GM12878 (cell line): ENCODE measurements around the gene CELF2. TPM values are rescaled to one million over a fixed set of nuclear protein-coding genes. Genes with fewer than 3 reads are reported as not detected.

Experiments used
- ATAC-seq: fragments of 200-7000 bp; cut with Tn5 transposase; 3 replicates; pipeline ENCODE4 v1.9.1; 2020; ENCODE audit warnings: mild to moderate bottlenecking, moderate library complexity
- BruUV-seq: library from RNA; stranded (reverse); fragments of 400-500 nt; replicated peaks from 2 replicates; lab custom pipeline; 2021; lab: Mats Ljungman, UMichigan
- CTCF ChIA-PET: fragments of 300-600 bp; sonication (Branson Sonifier 250); formaldehyde crosslinking; extraction: SDS; loops from one replicate; lab custom pipeline; 2021; ENCODE audit warnings: inconsistent platforms; lab: Yijun Ruan, JAX
- POLR2A ChIA-PET: fragments of 350-600 bp; formaldehyde crosslinking; extraction: SDS; loops from one replicate; lab custom pipeline; 2021; ENCODE audit warnings: inconsistent platforms; lab: Charles Lee
- RAD21 ChIA-PET: fragments of 300-600 bp; sonication (Branson Sonifier 250); formaldehyde crosslinking; loops from one replicate; lab custom pipeline; 2023; ENCODE audit warnings: antibody characterized with exemption; ENCODE audit not compliant: unreplicated experiment; lab: Charles Lee
- SMC1A ChIA-PET: fragments of 300-600 bp; sonication (Branson Sonifier 250); formaldehyde crosslinking; loops from one replicate; lab custom pipeline; 2023; ENCODE audit not compliant: unreplicated experiment, uncharacterized antibody; lab: Charles Lee
- DNase-seq: peaks from one replicate; pipeline ENCODE4 v3.0.0-alpha.2; 2011; ENCODE audit warnings: low read depth, low spot score
- FAIRE-seq: peaks from 3 replicates; lab custom pipeline; 2011; peaks lifted over from hg19 to GRCh38; lab: Jason Lieb, UNC
- H2AFZ ChIP-seq: 2 replicates; pipeline ENCODE4 v1.6.0; 2011; ENCODE audit warnings: low read depth, low read length, control low read depth; ENCODE audit not compliant: control insufficient read depth
- H3K27ac ChIP-seq: 2 replicates; pipeline ENCODE4 v1.5.1; 2011; ENCODE audit warnings: control low read depth; ENCODE audit not compliant: control insufficient read depth, insufficient read depth
- H3K27me3 ChIP-seq, 2 experiments: replicated peaks in 1 of 2; 2 replicates each; pipeline versions ENCODE4 v1.6.0 to v1.6.1; 2011; ENCODE audit warnings: low read length in 1 of 2; ENCODE audit not compliant: control insufficient read depth in 2 of 2, insufficient read depth in 2 of 2
- H3K36me3 ChIP-seq, 2 experiments: 2 replicates each; pipeline ENCODE4 v1.5.1; 2011; ENCODE audit warnings: low read length in 1 of 2; ENCODE audit not compliant: control insufficient read depth in 2 of 2, insufficient read depth in 2 of 2
- H3K4me1 ChIP-seq: 2 replicates; pipeline ENCODE4 v1.6.1; 2011; ENCODE audit warnings: mild to moderate bottlenecking, low read length, moderate library complexity, mixed read lengths; ENCODE audit not compliant: control insufficient read depth, insufficient read depth
- H3K4me2 ChIP-seq: 2 replicates; pipeline ENCODE4 v1.6.0; 2011; ENCODE audit warnings: control low read depth; ENCODE audit not compliant: control insufficient read depth, insufficient read depth
- H3K4me3 ChIP-seq: fragments of 200-600 bp; sonication (generic); 2 replicates; pipeline ENCODE4 v1.5.1; 2016
- H3K79me2 ChIP-seq: 2 replicates; pipeline ENCODE4 v1.6.0; 2011; ENCODE audit warnings: low read length; ENCODE audit not compliant: control insufficient read depth, insufficient read depth
- H3K9ac ChIP-seq: 2 replicates; pipeline ENCODE4 v1.8.0; 2011; ENCODE audit warnings: low read length, control low read depth, mixed read lengths; ENCODE audit not compliant: control insufficient read depth, insufficient read depth
- H3K9me3 ChIP-seq: replicated peaks from 3 replicates; pipeline ENCODE4 v1.5.1; 2011; ENCODE audit warnings: mild to moderate bottlenecking, low read length; ENCODE audit not compliant: control insufficient read depth, insufficient read depth
- H4K20me1 ChIP-seq: 2 replicates; pipeline ENCODE4 v1.6.0; 2011; ENCODE audit not compliant: control insufficient read depth, insufficient read depth
- CREB1 ChIP-seq: IDR thresholded peaks from 2 replicates; pipeline ENCODE4 v1.6.1; 2012; ENCODE audit warnings: low read depth, mild to moderate bottlenecking, inconsistent platforms
- EP300 ChIP-seq, 2 experiments: fragments of 150-350 bp in 1 of 2; IDR thresholded peaks; 2 replicates each; pipeline ENCODE4 v1.6.1; 2011 to 2012; ENCODE audit warnings: low read depth in 2 of 2, low read length in 2 of 2, borderline replicate concordance in 1 of 2, improper control_type of control experiment in 1 of 2, inconsistent platforms in 1 of 2; ENCODE audit not compliant: control insufficient read depth in 1 of 2
- IKZF1 ChIP-seq: fragments of 450-650 bp; conservative IDR thresholded peaks from 2 replicates; pipeline ENCODE4 v1.6.1; 2017; ENCODE audit warnings: antibody characterized with exemption, mild to moderate bottlenecking
- SREBF2 ChIP-seq: IDR thresholded peaks from 2 replicates; pipeline ENCODE4 v1.6.1; 2012; ENCODE audit warnings: mild to moderate bottlenecking, low read length
- WGBS: methylation state at CpG from one replicate; pipeline ENCODE4 v1.1.6; 2016; ENCODE audit warnings: low lambda C conversion rate; ENCODE audit not compliant: insufficient replicate concordance, insufficient coverage; ENCODE audit errors: missing lambda C conversion rate; 5-methylcytosine and 5-hydroxymethylcytosine counted together
- in situ Hi-C: fragments of 300-500 bp; cut with MboI; formaldehyde crosslinking; loops from 9 replicates; pipeline ENCODE4 v1.14.3; 2018; ENCODE audit warnings: mixed read lengths
- intact Hi-C: fragments of 100-400 bp; cut with micrococcal nuclease; formaldehyde crosslinking; loops from one replicate; pipeline ENCODE4 v1.14.2; 2022; ENCODE audit not compliant: unreplicated experiment
- polyA plus RNA-seq, 11 experiments: library from polyadenylated mRNA; depleted of rRNA in 4 of 11; unstranded in 6 of 11; stranded (reverse) in 5 of 11; fragments of >200 nt; fragmentation: Nextera tagmentation in 4 of 11; fragmentation: Illumina TruSeq in 1 of 11; extraction: Ambion mirVana in 4 of 11; extraction: Trizol in 1 of 11; gene quantifications; 1 replicate in 1 of 11; 2 replicates in 10 of 11; pipeline versions ENCODE4 v1.2.1 to v1.2.3, GENCODE V29; 2011 to 2016; ENCODE audit warnings: inconsistent platforms in 2 of 11, missing spikeins in 2 of 11, low read depth in 1 of 11
- total RNA-seq, 4 experiments: library from RNA; depleted of rRNA in 3 of 4; stranded (reverse); fragments of >200 nt in 3 of 4; fragmentation: Illumina TruSeq in 1 of 4; extraction: Trizol in 1 of 4; gene quantifications; 2 replicates each; pipeline versions ENCODE4 v1.2.1 to v1.2.3, GENCODE V29; 2013 to 2021
- TF ChIP-seq, protein P1 (sequence below): IDR thresholded peaks from 2 replicates; pipeline ENCODE4 v1.6.1; 2012; ENCODE audit warnings: low read length, inconsistent platforms
- TF ChIP-seq, protein P2 (sequence below): fragments of 150-350 bp; IDR thresholded peaks from 2 replicates; pipeline ENCODE4 v1.6.1; 2014; ENCODE audit warnings: mild to moderate bottlenecking, low read depth, low read length

Gene CELF2
- total and polyA plus RNA-seq, 10 of the 15 experiments (the other 5 are each of a cell fraction or from before 2014, with no cell fraction given), result 20.8 to 129 (median 86.3) TPM

DNA sequence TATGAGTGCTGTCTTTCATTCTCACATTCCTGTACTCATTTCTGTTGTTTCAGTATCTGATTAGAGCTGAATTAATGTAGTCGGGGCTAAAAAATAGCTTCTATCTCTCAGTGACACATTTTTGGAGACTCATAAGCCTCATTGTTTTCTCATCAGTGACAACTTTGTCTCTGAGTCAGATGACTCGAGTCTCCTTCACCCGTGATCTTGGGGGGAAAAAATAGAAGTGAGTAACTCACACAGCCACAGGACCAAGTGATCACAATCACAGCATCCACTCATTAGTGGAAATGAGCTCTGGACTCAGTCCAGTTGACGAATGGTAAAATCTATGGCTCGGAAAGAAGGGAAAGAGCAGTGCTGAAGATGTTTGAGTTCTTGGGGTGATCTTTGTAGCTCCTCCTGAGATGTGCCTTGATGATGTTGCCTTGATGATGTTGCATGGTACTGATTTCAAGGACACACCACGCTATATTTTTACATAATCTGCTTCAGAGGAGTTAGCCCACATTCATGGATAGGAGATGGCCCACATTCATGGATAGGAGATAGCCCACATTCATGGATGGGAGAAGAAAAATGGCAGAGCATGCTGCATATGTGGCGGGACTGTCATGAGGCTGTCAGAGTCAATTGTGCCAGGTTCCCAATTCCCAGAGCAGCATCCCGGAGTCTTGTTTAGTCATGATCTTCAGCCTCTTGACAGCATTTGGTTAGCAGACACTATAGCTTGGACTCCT lies 214.7 kb downstream of the CELF2 start (continued):
- TF ChIP-seq SREBF2, result no peak
- 0 out of 2 replicates have a peak, but pooled peaks have one; percentile 36 for TF ChIP-seq CREB1
- TF ChIP-seq, protein P1, sequence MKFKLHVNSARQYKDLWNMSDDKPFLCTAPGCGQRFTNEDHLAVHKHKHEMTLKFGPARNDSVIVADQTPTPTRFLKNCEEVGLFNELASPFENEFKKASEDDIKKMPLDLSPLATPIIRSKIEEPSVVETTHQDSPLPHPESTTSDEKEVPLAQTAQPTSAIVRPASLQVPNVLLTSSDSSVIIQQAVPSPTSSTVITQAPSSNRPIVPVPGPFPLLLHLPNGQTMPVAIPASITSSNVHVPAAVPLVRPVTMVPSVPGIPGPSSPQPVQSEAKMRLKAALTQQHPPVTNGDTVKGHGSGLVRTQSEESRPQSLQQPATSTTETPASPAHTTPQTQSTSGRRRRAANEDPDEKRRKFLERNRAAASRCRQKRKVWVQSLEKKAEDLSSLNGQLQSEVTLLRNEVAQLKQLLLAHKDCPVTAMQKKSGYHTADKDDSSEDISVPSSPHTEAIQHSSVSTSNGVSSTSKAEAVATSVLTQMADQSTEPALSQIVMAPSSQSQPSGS, result peak; percentile 50; the same call in 1 of the 2 replicates
- TF ChIP-seq EP300 (IDR thresholded peaks at IDR 0.05; ENCODE audit: borderline replicate concordance in 1 of 2, control insufficient read depth in 1 of 2, low read depth in 2 of 2, low read length in 2 of 2), result peak; percentile 27 to 33; a peak in 1 of 4 replicates
- TF ChIP-seq, all 136 proteins: peak for 12

DNA sequence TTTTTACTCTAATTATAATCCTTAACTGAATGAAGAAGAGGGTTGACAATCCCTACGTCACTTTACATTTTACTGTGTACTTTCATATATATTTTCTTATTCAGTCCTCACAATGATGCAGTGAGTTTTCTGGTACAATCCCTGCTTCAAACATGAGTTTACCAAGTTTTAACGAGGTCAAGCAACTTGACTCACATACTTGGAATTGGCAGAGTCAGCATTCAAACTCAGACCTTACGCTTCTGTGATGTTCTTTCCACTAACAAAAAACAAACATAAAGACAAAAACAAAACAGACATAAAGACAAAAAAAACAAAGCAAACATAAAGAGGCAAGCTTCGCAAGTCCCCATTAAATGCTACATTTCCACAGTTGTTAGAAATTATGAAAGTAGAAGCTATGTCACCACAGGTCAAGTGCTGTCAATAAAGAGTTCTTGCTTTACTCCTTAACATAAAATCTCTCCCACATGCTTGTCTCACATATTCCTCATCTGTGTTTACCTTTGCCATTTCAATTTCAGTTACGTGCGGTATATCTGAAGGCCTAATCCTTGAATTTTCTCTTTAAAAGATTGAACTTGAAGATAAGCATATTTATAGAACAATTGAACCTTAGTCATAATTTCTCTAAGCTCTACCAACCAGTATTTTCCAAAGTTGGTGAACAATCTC lies 217.3 kb downstream of the CELF2 start:
- POLR2A ChIA-PET, result interaction anchor here (0.5 to 5.3 kb wide), 10 partner anchors 8 to 286 kb away, joined by 3 to 33 read pairs (median 4); no protein-coding TSS in a partner anchor
- TF ChIP-seq, protein P1, result peak; percentile 25; the same call in 1 of the 2 replicates
- TF ChIP-seq IKZF1, result no peak
- TF ChIP-seq, protein P2, sequence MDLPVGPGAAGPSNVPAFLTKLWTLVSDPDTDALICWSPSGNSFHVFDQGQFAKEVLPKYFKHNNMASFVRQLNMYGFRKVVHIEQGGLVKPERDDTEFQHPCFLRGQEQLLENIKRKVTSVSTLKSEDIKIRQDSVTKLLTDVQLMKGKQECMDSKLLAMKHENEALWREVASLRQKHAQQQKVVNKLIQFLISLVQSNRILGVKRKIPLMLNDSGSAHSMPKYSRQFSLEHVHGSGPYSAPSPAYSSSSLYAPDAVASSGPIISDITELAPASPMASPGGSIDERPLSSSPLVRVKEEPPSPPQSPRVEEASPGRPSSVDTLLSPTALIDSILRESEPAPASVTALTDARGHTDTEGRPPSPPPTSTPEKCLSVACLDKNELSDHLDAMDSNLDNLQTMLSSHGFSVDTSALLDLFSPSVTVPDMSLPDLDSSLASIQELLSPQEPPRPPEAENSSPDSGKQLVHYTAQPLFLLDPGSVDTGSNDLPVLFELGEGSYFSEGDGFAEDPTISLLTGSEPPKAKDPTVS, result no peak
- 0 out of 2 replicates have a peak overlapping the region, but pooled peaks have one; percentile 57 for H3K4me2 ChIP-seq
- CTCF ChIA-PET, result interaction anchor here (0.9 to 4.4 kb wide), 7 partner anchors 8 to 910 kb away, joined by 3 to 27 read pairs (median 6); no protein-coding TSS in a partner anchor
- no peak for DNase-seq
- intact Hi-C loops (no loop called here), in situ Hi-C loops (no loop called here)
- no peak for FAIRE-seq
- H4K20me1 ChIP-seq, result 0 out of 2 replicates have a peak, but pooled peaks cover 2% of the 10 kb centered on the region
- no peak for ATAC-seq
- H3K4me1 ChIP-seq, result peaks cover 69% of the 10 kb centered on the region
- H3K27me3 ChIP-seq, result no peaks in the 10 kb centered on the region
- peaks cover 86% of the 10 kb centered on the region for H3K79me2 ChIP-seq
- SMC1A ChIA-PET, result interaction anchor here (0.7 to 15.6 kb wide), 13 partner anchors 8 to 90 kb away, joined by 3 to 417 read pairs (median 8); no protein-coding TSS in a partner anchor
- no TSS peak for BruUV-seq
- H3K36me3 ChIP-seq, result peaks cover 8 to 19% of the 10 kb centered on the region in 2 experiments
- no peak overlapping the region for H3K9ac ChIP-seq
- 68% methylated on average over 6 of the region's 6 CpGs for WGBS
- peak overlapping the region; percentile 74 for H3K27ac ChIP-seq
- RAD21 ChIA-PET, result interaction anchor here (0.5 to 15.0 kb wide), 13 partner anchors 9 to 375 kb away, joined by 3 to 212 read pairs (median 4); no protein-coding TSS in a partner anchor
- H3K9me3 ChIP-seq, result no peaks in the 10 kb centered on the region
- 0 out of 2 replicates have a peak overlapping the region, but pooled peaks have one; percentile 29 for H3K4me3 ChIP-seq
- H2AFZ ChIP-seq, result no peak overlapping the region
